SK-N-SH (cell line): ENCODE data around the gene HELQ.

ENCODE experiments used
- CHD2 ChIP-seq: fragments of 150-350 bp; IDR thresholded peaks from 2 replicates; pipeline ENCODE4 v1.6.1; 2018; ENCODE audit warnings: low read length; ENCODE audit not compliant: partially characterized antibody
- MXI1 ChIP-seq: IDR thresholded peaks from 2 replicates; pipeline ENCODE4 v1.6.1; 2012; ENCODE audit warnings: mild to moderate bottlenecking, low read depth, low read length, improper control_type of control experiment

GRCh38 chr4:83369831-83370639 is 85.6 kb downstream of the HELQ start:
- no peak for TF ChIP-seq MXI1
- TF ChIP-seq CHD2, result no peak
